ENCODE measurements around the gene ARHGAP15.

Gene ARHGAP15

GRCh38 chr2:143705108-143705707 is 576.0 kb downstream of the ARHGAP15 start:
- H3K4me3 ChIP-seq (ENCODE audit: low read depth, low read length) = no peak overlapping the region
- TF ChIP-seq, protein P1, sequence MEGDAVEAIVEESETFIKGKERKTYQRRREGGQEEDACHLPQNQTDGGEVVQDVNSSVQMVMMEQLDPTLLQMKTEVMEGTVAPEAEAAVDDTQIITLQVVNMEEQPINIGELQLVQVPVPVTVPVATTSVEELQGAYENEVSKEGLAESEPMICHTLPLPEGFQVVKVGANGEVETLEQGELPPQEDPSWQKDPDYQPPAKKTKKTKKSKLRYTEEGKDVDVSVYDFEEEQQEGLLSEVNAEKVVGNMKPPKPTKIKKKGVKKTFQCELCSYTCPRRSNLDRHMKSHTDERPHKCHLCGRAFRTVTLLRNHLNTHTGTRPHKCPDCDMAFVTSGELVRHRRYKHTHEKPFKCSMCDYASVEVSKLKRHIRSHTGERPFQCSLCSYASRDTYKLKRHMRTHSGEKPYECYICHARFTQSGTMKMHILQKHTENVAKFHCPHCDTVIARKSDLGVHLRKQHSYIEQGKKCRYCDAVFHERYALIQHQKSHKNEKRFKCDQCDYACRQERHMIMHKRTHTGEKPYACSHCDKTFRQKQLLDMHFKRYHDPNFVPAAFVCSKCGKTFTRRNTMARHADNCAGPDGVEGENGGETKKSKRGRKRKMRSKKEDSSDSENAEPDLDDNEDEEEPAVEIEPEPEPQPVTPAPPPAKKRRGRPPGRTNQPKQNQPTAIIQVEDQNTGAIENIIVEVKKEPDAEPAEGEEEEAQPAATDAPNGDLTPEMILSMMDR (IDR thresholded peaks at IDR 0.05; ENCODE audit: low read depth, low read length, missing control alignments) = no peak
- no peak for DNase-seq (ENCODE audit: low read depth)

DNA sequence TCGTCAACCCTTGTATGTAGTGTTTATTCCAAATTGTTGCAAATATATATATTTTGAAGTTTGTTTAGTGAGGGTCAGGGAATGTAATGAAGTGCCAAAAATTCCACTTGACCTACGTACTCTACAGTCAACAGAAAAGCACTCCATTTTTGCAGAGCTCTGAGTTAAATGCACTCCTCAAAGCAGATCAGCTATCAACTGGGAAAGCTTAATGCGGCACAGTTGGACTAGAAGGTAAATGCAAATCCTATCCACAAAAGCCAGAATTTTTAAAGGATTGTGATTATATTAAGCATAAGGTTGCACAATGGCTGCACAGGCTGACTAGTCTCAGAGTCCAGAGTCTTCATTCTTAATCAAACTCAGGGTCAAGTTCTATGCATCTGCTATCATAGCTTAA is 577.1 kb downstream of the ARHGAP15 start:
- no peak for DNase-seq (ENCODE audit: low read depth)
- no peak overlapping the region for H3K4me3 ChIP-seq (ENCODE audit: low read depth, low read length)
- TF ChIP-seq, protein P1 (IDR thresholded peaks at IDR 0.05; ENCODE audit: low read depth, low read length, missing control alignments) = no peak

DNA sequence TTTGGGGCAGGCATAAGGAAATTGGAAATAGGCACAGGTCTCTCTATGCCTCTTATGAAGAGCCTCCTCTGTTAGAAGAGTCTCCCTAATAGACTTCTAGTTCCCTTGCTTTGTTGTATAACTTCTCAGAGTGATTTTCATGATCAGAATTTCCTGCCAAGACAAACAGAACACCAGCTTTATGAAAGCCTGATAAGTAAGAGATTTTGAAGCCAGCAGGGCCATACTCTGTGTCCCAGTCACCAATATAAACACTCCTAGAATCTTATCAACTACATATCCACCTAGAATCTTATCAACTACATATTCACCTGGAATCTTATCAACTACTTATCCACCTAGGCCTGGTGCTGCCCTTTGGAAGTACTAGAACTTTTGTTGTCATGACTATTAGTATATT is 579.5 kb downstream of the ARHGAP15 start:
- TF ChIP-seq, protein P1 (IDR thresholded peaks at IDR 0.05; ENCODE audit: low read depth, low read length, missing control alignments) = no peak
- H3K4me3 ChIP-seq (ENCODE audit: low read depth, low read length) = no peak overlapping the region
- DNase-seq (ENCODE audit: low read depth) = no peak

- DNase-seq (ENCODE audit: low read depth) = no peak
- H3K4me3 ChIP-seq (ENCODE audit: low read depth, low read length) = no peak overlapping the region
- TF ChIP-seq, protein P1 (IDR thresholded peaks at IDR 0.05; ENCODE audit: low read depth, low read length, missing control alignments) = no peak
These were observed 581.0 kb downstream of the ARHGAP15 start for GRCh38 chr2:143710196-143710595.

- no peak for DNase-seq (ENCODE audit: low read depth)
- no peak overlapping the region for H3K4me3 ChIP-seq (ENCODE audit: low read depth, low read length)
- TF ChIP-seq, protein P1 (IDR thresholded peaks at IDR 0.05; ENCODE audit: low read depth, low read length, missing control alignments) = no peak
These were observed 581.7 kb downstream of the ARHGAP15 start for GRCh38 chr2:143710879-143711278.

- no peak for DNase-seq (ENCODE audit: low read depth)
These were observed 587.3 kb downstream of the ARHGAP15 start for GRCh38 chr2:143716522-143716921.

More at GRCh38 chr2:143716522-143716921, 587.3 kb downstream of the ARHGAP15 start:
- TF ChIP-seq, protein P1 (IDR thresholded peaks at IDR 0.05; ENCODE audit: low read depth, low read length, missing control alignments) = no peak
- H3K4me3 ChIP-seq (ENCODE audit: low read depth, low read length) = no peak overlapping the region

All from GM12864 (cell line).